Adrenal gland (tissue), 12 donors: ENCODE measurements around the gene DNASE1L3. TPM values are rescaled to one million over a fixed set of nuclear protein-coding genes. Genes with fewer than 3 reads are reported as not detected.

ENCODE experiments used
- DNase-seq, 7 donors: peaks; one replicate each; pipeline ENCODE4 v3.0.0-alpha.2; 2019 to 2020
- H3K27ac ChIP-seq, 5 donors: fragments of 200-600 bp; sonication (generic) in 4 of 5; 1 replicate in 3 of 5; 2 replicates in 2 of 5; pipeline versions ENCODE4 v1.5.1 to v1.8.0; 2016 to 2020; ENCODE audit warnings: mild to moderate bottlenecking in 1 of 5
- H3K27me3 ChIP-seq: fragments of 200-600 bp; 2 replicates; pipeline ENCODE4 v1.8.0; 2021
- H3K36me3 ChIP-seq, 2 donors: fragments of 200-600 bp; replicated peaks in 1 of 2; 1 replicate in 1 of 2; 2 replicates in 1 of 2; pipeline versions ENCODE4 v1.5.1 to v1.8.0; 2018 to 2022
- H3K4me1 ChIP-seq, 2 donors: fragments of 200-600 bp; replicated peaks in 1 of 2; 1 replicate in 1 of 2; 2 replicates in 1 of 2; pipeline versions ENCODE4 v1.5.1 to v1.8.0; 2018 to 2021
- H3K4me3 ChIP-seq, 4 donors: fragments of 200-600 bp; sonication (generic) in 3 of 4; one replicate each; pipeline ENCODE4 v1.5.1; 2016 to 2018
- H3K9me3 ChIP-seq, 3 donors: fragments of 200-600 bp; sonication (generic) in 1 of 3; replicated peaks in 1 of 3; 1 replicate in 2 of 3; 2 replicates in 1 of 3; pipeline versions ENCODE4 v1.5.1 to v1.8.0; 2016 to 2021
- CTCF ChIP-seq, 6 experiments: fragments of 450-650 bp in 4 of 6; fragments of 200-600 bp in 2 of 6; sonication (generic) in 1 of 6; IDR thresholded peaks; 1 replicate in 5 of 6; 2 replicates in 1 of 6; pipeline versions ENCODE4 v1.5.1 to v1.8.0; 2016 to 2021; ENCODE audit warnings: antibody characterized with exemption in 6 of 6, mild to moderate bottlenecking in 2 of 6, moderate library complexity in 1 of 6
- POLR2A ChIP-seq, 2 donors: fragments of 450-650 bp; IDR thresholded peaks; one replicate each; pipeline ENCODE4 v1.6.1; 2017; ENCODE audit warnings: antibody characterized with exemption in 2 of 2, mild to moderate bottlenecking in 2 of 2, moderate library complexity in 1 of 2
- WGBS, 4 donors: extraction: QIAGEN DNeasy Blood & Tissue Kit in 2 of 4; methylation state at CpG; one replicate each; pipeline versions ENCODE4 v1.1.5 to v1.1.7; 2013 to 2017; 5-methylcytosine and 5-hydroxymethylcytosine counted together
- intact Hi-C, 2 donors: fragments of 100-400 bp; cut with DNase I; formaldehyde crosslinking; loops; one replicate each; pipeline versions ENCODE4 v1.14.1 to v1.15.0; 2022 to 2023
- polyA plus RNA-seq, 3 donors: library from polyadenylated mRNA; stranded (reverse); fragments of 200-250 nt in 2 of 3; fragments of 350-450 nt in 1 of 3; fragmentation: Illumina TruSeq in 1 of 3; extraction: RNeasy Lipid Tissue Mini Kit (QIAGEN cat#74804) in 1 of 3; gene quantifications; one replicate each; pipeline ENCODE4 v1.2.3, GENCODE V29; 2013 to 2014
- total RNA-seq, 9 donors: library from RNA; depleted of rRNA in 4 of 9; stranded (reverse); fragments of >200 nt in 4 of 9; fragments of 120-200 nt in 1 of 9; fragmentation: NEBNext Ultra II Directional in 1 of 9; extraction: Animal tissue kit (Norgen Biotek cat#: 25700) in 1 of 9; gene quantifications; one replicate each; pipeline versions ENCODE4 v1.1.0 to v1.2.4, GENCODE V29; 2013 to 2023
- donor health status: healthy with polysubstance abuse.
- donor health status: Bipolar disorder and iron deficiency.
- donor health status: DM: yes; HTN: yes; CAD: no.
- donor health status: DM: no; HTN: no; CAD: no.
- donor health status: DM: no; HTN: no; CAD: no.
- donor health status: DM: yes; HTN: yes; CAD: no.

Gene DNASE1L3
- total and polyA plus RNA-seq, 12 donors: 23.8 to 83.9 (median 55.3) TPM

GRCh38 chr3:58197588-58197987, 13.2 kb downstream of the DNASE1L3 start:
- peak overlapping the region in 1 of 5 donors; percentile 71 for H3K27ac ChIP-seq
- DNase-seq: no peak

GRCh38 chr3:58193682-58194407, 16.9 kb downstream of the DNASE1L3 start:
- intact Hi-C loops: no loop called here
- no peaks in the 10 kb centered on the region for H3K36me3 ChIP-seq
- DNase-seq: no peak
- H3K9me3 ChIP-seq: no peaks in the 10 kb centered on the region
- H3K27ac ChIP-seq: no peak overlapping the region
- no peak for TF ChIP-seq POLR2A (IDR thresholded peaks at IDR 0.05)
- WGBS, 4 donors: 92 to 97% (median 94%) methylated on average over 12 of the region's 12 CpGs
- H3K27me3 ChIP-seq: no peaks in the 10 kb centered on the region
- H3K4me1 ChIP-seq: no peaks in the 10 kb centered on the region
- no peak overlapping the region for H3K4me3 ChIP-seq

More at GRCh38 chr3:58197588-58197987, 13.2 kb downstream of the DNASE1L3 start:
- intact Hi-C loops: no loop called here
- Histone ChIP-seq H3K27me3 (no peaks in the 10 kb centered on the region), H3K4me1 (no peaks in the 10 kb centered on the region), H3K4me3 (no peak overlapping the region), H3K9me3 (no peaks in the 10 kb centered on the region), H3K36me3 (no peaks in the 10 kb centered on the region)
- WGBS, 4 donors: 87 to 98% (median 95%) methylated on average over 8 to 10 of the region's 10 CpGs
- no peak for TF ChIP-seq CTCF (IDR thresholded peaks at IDR 0.05)
- TF ChIP-seq POLR2A (IDR thresholded peaks at IDR 0.05): no peak

- no peaks in the 10 kb centered on the region for H3K9me3 ChIP-seq
- no peaks in the 10 kb centered on the region for H3K36me3 ChIP-seq
- intact Hi-C loops: no loop called here
- no peaks in the 10 kb centered on the region for H3K27me3 ChIP-seq
- 77 to 80% (median 79%) methylated on average over 4 to 5 of the region's 5 CpGs for WGBS, 4 donors
- no peak overlapping the region for H3K27ac ChIP-seq
- TF ChIP-seq CTCF (IDR thresholded peaks at IDR 0.05) (no peak), POLR2A (IDR thresholded peaks at IDR 0.05) (no peak)
- H3K4me1 ChIP-seq: no peaks in the 10 kb centered on the region
- no peak for DNase-seq
- H3K4me3 ChIP-seq: no peak overlapping the region
These were observed 18.7 kb downstream of the DNASE1L3 start for GRCh38 chr3:58192069-58192468.

GRCh38 chr3:58191361-58191991, 19.3 kb downstream of the DNASE1L3 start:
- TF ChIP-seq POLR2A (IDR thresholded peaks at IDR 0.05) (no peak), CTCF (IDR thresholded peaks at IDR 0.05) (no peak)
- WGBS, 4 donors: 57 to 66% (median 62%) methylated on average over 10 of the region's 10 CpGs
- Histone ChIP-seq H3K36me3 (no peaks in the 10 kb centered on the region), H3K4me3 (no peak overlapping the region), H3K27me3 (no peaks in the 10 kb centered on the region), H3K9me3 (no peaks in the 10 kb centered on the region), H3K4me1 (no peaks in the 10 kb centered on the region), H3K27ac (no peak overlapping the region)
- no peak for DNase-seq
- intact Hi-C loops: no loop called here
